NCI-H1092 treated with DMSO at 0.1 percent for 48 hours (cell line): Measurements from ENCODE around the gene FHIP2A.
"Not testable (repeated sequence)": the region's sequence is repeated elsewhere in the genome, so short reads cannot be mapped to it uniquely, and the experiment has no call there.

Source experiments
- DNase-seq: peaks from one replicate; lab custom pipeline; 2025; lab: John Stamatoyannopoulos, UW

FHIP2A gene

GRCh38 chr10:114856544-114857287, 35.1 kb downstream of the FHIP2A start:
- no peak for DNase-seq

- DNase-seq: not testable (repeated sequence)
These were observed 35.6 kb downstream of the FHIP2A start for GRCh38 chr10:114857288-114857565.

GRCh38 chr10:114857922-114858629, 36.5 kb downstream of the FHIP2A start:
- DNase-seq: no peak

DNA sequence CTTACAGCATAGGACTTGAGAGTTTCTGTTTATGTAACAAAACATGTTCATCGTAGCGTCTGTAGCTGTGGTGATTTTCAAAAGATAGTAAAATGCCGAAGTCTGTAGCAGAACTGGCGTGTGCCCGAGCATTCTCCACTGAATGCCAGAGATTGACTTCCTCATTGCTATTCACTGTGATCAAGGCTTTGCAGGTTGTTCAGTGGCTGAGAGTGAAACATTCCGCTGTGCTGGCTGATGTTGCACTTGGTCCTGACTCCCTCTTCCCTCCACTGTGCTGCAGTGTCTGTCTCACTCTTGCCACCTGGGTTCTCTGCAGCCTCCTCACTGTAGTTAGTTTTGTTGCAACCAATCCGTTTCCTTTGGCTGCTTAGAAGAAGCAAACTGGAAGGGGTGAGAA, 37.6 kb downstream of the FHIP2A start:
- no peak for DNase-seq

GRCh38 chr10:114862456-114862855, 40.9 kb downstream of the FHIP2A start:
- no peak for DNase-seq

GRCh38 chr10:114867365-114867764, 45.8 kb downstream of the FHIP2A start:
- no peak for DNase-seq

GRCh38 chr10:114868870-114869519, 47.4 kb downstream of the FHIP2A start:
- DNase-seq: no peak

- no peak for DNase-seq
These were observed 47.9 kb downstream of the FHIP2A start for GRCh38 chr10:114869520-114869892.

GRCh38 chr10:114870486-114870885, 48.9 kb downstream of the FHIP2A start:
- DNase-seq: no peak

DNA sequence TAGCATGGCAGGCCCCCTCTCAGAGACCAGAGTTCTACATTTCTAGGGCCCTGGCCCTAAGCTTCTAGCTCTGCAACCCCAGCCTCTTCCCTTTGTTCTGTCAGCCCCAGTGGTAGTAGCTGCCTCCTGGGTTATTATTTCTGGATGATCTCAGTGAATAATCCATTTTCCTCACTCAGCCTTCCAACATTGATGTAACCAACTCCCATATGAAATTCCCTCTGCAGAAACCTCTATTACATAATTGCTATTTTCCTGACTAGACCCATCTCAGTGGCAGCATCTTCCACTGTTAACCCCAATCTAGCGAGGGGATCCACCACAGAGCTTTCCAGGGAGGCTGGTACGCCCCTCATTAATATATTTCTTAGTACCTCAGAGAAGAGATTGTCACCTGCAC, 49.8 kb downstream of the FHIP2A start:
- DNase-seq: no peak
